Measurements from ENCODE around the gene SPATA13.
"Not testable (repeated sequence)": the region's sequence is repeated elsewhere in the genome, so short reads cannot be mapped to it uniquely, and the experiment has no call there.

Gene SPATA13

DNA sequence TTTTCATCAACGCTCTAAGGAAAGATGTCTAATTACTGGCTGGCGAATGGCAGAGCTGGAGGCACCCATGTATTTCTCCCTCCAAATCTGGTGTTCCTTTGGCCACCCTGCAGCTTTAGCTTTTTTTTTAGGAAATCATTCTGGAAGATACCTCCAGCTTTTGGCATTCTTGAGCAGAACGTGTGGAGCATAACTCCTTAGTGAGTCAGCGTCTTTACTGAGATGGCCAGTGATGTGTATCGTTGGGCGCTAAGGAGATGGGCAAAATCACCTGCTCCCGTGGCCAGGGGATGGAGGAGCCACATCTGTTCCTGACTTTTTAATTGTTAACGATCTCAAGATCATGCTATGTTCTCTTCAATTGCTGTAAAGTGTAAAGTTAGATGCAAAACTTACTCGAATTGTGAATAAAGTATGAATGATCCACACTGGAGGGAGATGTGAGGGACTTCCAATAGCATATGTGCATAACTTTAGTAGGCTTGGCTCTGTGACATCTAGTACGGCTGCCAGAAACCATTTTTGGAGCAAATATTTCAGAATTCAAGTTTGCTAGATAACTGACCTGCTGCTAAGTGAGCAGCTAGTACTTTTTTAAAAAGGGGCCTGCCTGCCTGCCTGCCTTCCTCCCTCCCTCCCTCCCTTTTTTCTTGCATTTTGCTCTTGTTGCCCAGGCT, 124.5 kb downstream of the SPATA13 start:
- no peak for DNase-seq

DNA sequence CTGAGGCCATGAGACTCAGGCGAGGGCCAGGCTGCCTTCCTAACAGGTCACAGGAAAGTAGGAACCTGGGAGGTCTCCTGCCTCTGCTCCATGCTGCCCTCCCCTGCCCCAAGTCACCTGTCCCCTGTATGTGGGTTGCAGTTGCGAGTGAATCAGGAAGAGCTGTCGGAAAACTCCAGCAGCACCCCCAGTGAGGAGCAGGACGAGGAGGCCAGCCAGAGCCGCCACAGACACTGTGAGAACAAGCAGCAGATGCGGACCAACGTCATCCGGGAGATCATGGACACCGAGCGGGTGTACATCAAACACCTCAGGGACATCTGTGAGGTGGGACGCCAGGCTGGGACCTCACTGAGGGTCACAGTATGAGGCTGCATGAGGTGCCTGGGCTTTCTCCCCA, 126.1 kb downstream of the SPATA13 start:
- no peak for DNase-seq

DNA sequence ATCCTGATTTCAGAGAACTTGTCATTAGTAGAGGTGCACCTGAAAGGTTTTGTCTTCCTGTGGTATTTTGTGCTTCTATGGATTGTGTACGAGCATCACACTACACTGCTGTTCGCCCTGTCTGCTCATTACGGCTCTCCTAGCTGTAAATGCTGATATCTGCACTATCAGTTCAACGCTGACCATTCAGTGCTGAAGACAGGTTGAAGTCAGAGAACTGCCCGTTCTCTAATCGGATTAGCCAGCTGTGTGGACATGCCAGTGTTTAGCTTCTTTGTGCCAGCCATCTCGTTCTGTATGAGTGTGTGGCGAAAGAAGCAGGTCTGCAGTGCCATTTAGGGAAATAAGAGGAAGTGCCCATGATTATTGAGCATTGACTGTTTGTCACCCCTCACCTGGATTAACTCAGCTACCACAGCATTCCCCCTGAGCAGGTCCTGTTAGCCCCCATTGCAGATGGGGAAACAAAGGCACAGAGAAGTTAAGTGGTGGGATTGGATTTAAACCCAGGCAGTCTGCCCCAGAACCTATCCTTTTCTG, 127.3 kb downstream of the SPATA13 start:
- no peak for DNase-seq

DNA sequence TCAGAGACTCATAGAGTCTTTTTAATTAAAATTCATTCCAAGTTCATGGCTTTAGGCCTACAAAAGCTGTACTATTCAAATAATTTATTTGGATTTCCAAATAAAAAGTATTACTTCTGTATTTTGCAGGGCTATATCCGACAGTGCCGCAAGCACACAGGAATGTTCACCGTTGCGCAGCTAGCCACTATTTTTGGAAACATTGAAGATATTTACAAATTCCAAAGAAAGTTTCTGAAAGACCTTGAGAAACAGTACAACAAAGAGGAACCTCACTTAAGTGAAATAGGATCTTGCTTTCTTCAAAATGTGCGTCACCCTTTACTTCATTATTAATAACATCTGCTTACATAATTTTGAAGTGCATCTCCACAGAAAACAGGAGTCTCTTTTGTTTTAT, 128.3 kb downstream of the SPATA13 start:
- DNase-seq: no peak

DNA sequence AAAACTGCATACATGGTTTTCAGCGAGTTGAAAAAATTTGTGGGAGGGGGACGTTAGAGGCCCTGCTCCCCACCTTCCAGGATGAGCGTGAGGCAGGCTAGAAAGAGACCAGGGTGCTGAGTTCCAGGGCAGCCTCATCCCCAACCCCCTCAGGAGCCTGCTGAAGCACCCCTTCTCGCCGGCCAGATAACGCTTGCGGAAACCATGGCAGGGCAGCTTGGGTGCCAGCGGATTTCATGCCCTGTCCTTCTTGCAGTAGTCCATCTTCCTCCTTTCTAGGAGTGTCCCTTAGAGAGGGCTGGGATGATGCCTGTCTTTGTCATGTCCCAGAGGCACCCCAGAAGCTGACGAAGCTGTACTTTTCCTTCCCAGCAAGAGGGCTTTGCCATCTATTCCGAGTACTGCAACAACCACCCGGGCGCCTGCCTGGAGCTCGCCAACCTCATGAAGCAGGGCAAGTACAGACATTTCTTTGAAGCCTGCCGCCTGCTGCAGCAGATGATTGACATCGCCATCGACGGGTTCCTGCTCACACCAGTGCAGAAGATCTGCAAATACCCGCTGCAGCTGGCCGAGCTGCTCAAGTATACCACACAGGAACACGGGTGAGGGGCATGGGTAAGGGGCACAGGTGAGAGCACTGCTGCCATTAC, 129.9 kb downstream of the SPATA13 start:
- no peak for DNase-seq

DNA sequence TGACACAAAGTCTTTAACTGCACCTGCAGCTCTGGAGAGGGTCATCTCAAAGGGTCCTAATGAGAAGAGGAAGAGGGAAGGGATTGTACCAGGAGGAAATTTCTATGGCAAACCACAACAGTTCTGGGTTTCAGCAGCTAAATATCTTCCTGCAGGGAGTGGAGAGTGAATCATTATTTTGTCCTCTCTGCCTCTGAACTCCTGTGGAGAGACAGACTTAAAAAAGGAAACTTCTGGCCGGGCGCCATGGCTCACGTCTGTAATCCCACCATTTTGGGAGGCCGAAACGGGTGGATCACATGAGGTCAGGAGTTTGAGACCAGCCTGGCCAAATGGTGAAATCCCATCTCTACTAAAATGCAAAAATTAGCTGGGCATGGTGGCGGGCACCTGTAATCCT, 132.0 kb downstream of the SPATA13 start:
- DNase-seq: no peak

DNA sequence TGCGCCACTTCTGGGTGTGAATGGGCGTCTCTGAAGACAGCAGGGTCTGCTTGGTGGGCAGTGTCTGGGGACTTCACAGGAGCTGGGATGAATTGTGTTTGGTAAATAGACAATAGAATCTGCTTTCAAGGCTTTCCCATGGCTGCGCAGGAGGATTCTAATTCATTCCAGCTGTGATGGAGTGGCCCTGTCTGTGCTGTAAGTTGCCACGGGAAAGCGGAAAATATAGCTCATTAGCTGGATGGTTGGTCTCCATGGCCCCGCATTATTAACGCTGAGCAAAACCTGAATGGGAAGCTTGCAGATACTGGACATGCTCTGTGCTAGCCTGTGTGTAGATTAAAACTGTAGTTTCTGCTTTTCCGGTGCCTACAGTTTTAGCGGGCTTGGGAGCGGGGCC, 133.2 kb downstream of the SPATA13 start:
- DNase-seq: no peak

DNA sequence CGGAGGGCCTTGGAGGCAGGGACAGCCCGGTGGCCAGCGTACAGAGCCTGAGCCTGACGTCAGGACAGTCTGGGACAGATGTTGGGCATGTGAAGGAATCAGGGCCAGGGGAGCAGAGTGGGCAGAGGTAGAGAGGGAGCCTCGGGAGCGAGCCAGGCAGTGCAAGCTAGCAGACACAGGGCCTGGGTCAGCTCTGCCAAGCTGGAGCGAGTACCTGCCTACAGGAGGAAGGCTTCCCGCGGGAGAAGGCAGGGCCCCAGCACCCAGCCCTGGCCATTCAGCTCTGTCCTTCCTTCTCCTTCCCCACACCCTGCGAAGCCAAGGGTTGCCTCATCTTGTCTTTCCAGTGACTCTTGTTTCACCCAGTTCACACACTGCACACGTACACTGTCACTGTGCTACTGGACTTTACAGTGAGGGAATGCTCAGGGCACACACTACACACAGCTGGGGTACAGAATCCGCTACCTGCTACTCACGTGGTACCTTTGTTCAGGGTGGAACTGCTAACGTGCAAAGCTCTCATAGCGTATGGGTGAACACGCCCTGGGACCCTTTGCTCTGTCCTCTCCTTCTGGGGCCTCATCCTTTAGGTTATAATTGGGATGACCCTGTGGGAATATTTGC, 139.1 kb downstream of the SPATA13 start:
- DNase-seq: no peak

DNA sequence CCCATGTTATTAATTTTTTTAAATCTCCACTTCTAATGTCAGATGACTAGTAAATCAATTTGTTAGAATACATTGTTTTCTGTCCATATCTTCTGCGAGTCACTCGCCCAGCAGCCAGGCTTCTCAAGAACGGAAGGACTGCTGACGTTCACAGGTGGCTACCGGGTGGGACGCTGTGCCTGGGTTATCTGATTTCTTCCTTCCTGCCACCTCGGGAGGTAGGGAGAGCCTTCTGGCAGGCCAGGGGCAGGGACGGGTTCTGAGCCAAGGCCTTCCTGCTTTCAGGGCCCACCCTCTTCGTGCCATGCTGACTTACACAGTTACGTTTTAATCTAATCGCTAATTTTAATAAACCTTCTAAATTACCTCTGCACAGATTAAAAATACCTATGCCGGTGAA, 140.9 kb downstream of the SPATA13 start:
- DNase-seq: no peak

DNA sequence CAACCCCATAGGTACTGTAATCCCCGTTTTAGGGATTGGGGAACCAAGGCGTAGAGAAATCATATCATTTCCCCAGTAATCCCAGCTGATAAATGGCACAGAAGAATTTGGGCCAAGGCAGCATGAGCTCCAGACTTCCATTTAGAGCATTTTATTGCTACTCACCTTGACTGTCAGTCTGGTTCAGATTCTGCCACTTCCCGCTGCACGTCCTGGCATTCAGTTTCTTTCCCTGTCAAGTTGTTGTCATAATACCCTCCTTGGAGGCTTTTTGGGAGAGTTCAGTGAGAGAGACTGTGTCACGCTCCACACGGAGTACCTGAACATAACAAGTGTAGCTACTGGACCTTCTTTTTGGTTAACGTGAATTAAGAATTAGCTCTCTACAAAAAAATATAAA, 141.4 kb downstream of the SPATA13 start:
- no peak for DNase-seq

DNA sequence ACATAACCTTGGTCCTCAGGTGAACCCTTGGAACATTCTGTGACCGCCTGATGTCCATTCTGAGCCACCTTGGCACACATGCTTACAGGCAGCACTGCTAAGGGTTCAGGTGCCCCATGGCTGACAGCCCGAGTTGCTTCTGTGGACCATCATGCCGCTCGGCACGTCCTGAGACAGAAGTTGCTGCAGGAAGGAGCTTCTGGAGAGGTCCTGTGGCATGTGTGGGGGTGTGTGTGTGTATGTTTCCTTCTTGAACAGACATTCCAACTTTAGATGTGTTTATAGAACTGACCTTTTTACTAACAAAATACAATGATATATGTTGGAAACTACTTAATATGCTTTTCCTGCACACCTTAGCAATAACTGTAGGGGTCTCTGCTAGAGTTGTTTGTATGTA, 144.1 kb downstream of the SPATA13 start:
- no peak for DNase-seq

DNA sequence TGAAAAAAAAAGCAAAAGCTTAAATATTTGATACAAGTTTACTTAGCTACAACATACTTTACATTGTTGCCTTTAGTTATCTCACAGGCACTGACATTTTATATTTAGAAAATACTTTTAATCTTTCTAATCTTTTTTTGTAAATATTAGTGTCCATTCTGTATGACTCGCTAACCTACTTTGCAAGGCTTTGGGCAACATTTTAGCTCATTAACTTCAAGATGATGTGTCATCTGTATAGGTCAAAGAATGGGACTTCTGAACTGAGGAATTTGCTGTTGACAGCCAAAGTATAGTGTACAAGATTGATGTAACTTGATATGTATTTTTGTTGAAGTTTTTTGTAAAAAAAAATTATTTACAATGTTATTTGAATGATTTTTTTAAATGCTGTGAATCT, 146.1 kb downstream of the SPATA13 start:
- DNase-seq: no peak

DNA sequence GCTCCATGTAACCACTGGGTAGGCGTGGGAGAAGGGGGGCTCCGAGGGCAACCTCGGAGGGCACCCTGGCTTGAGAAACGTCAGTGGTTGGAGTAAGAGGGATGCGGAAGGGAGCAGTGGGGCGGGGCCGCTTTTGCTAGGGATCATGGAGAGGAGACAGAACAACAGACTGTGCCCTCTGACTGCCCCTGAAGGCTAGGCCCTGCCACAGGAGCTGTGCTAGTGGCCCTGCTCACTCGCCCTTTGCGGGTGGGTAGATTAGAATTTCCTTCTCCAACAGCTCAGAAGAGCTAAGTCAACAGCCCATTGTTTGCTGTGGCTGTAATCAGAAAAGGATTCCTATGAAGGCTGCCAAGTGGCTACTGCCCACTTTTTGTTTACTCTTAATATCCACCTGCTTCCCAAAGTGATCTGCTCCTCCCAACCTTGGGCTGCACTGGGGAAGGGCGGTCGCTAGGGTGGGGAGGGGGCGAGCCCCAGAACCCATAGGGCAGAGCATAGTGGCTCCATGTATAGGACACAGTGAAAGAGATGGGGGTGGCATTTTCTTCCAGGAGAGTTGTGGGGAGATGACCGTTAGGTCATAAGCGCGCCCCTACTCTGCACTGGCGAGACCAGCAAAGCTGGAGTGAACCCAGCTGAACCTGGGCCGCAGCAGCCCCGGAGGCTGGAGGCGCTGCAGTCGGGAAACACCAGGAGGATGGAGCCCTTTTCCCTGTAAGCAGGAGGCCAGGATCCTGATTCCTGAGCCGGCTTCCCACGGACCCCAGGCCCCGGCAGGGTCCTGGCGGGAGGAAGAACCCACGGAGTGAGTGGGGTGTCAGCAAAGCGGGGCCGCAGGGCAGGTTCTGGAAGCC, 146.9 kb downstream of the SPATA13 start:
- DNase-seq: no peak

DNA sequence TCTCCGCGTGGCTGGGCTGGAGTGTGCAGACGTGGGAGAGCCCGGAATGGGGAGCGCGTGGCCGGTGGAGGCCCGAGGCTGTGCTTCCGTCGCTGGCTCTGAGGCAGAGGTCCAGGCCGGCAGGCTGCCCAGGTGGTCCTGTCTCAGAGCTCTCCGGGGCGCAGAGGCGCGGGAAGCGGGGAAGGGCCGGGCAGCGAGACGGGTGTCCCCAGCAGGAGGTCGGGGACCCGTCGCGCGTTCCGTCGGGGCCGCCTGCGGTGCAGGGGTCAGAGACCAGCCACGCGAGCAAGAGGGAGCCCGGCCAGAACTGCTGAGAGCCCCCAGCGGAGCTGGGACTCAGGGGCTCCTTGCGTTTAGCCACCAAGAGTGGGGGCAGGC, 147.5 kb downstream of the SPATA13 start:
- DNase-seq: no peak

DNA sequence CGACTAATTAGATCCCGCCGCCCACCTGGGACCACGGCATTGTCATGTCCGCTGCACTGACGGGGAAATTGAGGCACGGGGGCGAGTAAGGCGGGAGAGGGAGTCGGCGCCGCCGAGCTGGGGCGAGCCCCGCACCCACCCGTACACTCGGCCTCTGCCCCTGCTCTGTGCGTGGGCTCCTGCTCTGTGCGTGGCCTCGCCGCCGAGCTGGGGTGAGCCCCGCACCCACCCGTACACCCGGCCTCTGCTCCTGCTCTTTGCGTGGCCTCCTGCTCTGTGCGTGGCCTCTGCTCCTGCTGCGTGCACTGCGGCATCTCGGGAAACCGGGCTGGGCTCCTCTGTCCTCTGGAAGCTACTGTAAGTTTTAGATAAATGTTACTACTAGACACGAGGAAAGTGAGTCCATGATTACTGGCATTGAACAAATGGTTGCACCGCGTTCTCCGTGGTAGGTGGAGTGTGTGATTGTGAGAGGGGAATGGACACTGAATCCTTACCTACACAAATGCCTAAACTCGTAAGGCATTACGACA, 148.0 kb downstream of the SPATA13 start:
- DNase-seq: no peak

DNA sequence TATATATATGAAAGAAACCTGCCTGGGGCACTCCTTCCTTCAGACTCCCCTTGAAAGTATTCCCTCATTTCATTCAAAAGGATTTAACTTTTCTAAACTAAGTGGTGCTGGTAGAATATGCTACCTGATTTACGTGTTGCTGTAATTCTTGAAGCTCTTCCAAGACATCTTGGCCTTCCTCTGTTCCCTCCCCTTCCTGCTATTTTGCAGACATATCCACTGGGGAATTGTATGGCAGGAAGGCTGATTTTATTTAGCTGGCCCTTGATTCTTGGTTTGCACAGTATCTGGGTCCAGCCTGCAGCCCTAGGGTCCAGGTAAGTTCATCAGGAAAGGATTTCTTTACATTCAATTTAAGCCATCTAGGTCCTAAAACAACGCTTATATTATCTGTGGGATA, 148.8 kb downstream of the SPATA13 start, which contains the start of gene C1QTNF9:
C1QTNF9 (plus strand) TSS at position 281 of the 400 bp plus-strand sequence. CDS start 6,424 bp downstream, outside the sequence.
- DNase-seq: not testable (repeated sequence)

DNA sequence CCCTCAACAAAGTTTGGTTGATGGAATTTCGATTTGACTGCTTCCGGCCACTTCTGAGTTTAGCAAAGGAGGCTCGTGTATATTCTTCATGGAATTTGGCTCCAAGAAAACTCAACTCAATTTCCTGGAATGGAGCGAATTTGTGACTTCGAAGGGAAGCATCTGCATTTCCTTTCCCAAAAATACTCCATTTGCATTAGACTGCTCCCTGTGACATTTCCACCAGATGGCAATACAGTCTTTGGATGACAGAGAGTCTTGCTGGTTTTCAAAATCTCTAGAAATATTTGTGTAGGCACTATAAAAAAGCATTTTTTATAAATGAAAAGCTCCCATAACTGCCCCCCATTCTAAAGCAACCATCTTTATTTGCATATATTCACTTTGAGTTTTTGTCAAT, 152.9 kb downstream of the SPATA13 start:
- DNase-seq: no peak

DNA sequence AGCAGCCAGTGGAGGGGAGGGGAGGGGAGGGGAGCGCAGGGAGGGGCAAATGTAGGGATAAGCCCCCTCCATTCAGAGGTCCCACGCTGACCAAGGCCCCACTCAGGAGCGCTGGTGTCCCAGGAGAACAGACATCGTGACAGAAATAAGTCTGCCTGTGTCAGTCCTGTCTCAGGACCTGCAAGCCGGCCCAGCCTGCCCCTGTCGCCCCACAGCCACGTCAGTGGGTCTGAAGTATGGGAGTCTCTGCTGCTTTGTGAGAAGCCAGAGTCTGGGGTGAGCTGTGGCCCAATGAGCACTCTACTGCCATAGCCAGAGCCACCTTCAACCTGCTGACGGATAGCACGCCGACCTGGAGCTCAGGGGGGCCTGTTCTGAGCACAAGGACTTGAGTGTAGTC, 157.3 kb downstream of the SPATA13 start:
- not testable (repeated sequence) for DNase-seq

DNA sequence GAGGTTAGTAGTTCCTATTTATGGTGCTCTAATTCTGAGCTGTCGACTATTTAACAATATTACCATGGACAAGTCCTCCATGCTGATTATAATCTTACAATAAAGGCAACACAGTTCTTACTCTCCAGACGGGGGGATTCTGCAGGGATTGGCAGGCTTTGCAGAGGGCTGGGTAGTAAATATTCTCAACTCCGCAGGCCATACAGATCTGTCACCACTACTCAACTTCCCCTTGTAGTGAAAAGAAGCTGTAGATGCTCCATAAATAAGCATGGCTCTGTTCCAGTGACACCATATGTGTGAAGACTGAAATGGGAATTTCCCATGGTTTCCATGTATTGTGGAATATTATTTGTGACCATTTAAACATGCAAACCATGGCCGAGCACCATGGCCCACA, 158.4 kb downstream of the SPATA13 start:
- not testable (repeated sequence) for DNase-seq

DNA sequence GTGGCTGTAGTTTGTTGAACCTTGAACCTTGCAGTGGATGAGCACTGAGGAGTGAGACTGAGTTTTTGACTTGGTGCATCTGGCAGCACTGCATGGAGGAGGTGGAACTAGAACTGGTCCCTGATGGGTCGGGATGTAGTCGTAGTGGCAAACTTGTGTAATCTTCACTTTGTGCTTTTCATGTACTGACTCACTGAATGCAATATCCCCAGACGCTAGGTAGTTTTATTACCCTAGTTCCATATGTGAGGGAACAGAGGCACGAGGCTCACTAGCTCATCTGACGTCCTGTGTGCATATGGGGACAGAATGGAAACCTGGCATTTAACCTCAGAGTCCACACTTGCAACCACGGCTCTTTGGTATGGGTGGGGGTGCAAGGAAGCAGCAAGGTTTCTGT, 159.1 kb downstream of the SPATA13 start:
- not testable (repeated sequence) for DNase-seq

DNA sequence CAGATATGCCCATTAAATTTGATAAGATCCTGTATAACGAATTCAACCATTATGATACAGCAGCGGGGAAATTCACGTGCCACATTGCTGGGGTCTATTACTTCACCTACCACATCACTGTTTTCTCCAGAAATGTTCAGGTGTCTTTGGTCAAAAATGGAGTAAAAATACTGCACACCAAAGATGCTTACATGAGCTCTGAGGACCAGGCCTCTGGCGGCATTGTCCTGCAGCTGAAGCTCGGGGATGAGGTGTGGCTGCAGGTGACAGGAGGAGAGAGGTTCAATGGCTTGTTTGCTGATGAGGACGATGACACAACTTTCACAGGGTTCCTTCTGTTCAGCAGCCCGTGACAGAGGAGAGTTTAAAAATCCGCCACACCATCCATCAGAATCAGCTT, 160.9 kb downstream of the SPATA13 start:
- DNase-seq: not testable (repeated sequence)

DNA sequence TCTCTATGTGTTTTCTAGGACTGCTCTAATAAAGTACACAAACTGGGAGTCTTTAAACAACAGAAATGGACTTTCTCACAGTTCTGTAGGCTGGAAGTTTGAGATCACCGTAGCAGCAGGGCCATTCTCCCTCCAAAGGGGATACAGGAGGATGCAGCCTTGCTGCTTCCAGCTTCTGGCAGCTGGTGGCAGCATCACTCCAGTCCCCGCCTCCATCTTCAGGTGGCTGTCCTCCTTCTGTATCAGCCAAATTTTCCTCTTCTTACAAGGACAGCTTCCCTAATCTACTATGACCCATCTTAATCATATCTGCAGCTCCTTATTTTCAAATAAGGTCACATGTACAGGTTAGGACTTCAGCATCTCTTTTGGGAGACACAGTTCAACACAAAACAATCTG, 161.9 kb downstream of the SPATA13 start:
- DNase-seq: not testable (repeated sequence)
